ENCODE data around the gene MEX3A.

DNA sequence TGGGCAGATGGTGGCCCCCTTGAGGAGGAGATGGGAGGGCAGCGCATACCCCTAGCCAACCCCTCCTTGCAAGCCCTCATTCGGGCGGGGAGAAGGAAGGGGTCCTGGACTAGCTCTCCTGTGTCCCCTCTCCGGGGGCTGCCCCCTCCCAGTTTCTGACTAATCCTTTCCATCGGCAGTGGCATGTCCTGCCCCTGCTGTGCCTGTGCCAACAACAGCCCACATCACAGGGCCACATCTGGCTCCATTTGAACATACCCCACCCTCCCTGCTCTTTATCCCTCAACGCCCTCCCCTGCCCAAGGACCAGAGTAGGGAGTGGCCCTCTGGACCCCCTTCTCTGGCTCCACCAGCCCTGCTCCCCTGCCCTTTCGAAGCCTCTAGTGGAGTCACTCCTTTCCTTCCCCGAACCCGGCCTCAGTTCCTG is 21.3 kb upstream of the MEX3A start:
- TF ChIP-seq TAF1 (IDR thresholded peaks at IDR 0.05; ENCODE audit: borderline replicate concordance, low read depth, low read length) (no peak), NFIC (IDR thresholded peaks at IDR 0.05; ENCODE audit: low read depth, low read length) (no peak), MEF2B (IDR thresholded peaks at IDR 0.05; ENCODE audit: partially characterized antibody, poor library complexity, severe bottlenecking) (no peak), BMI1 (IDR thresholded peaks at IDR 0.05; ENCODE audit: borderline replicate concordance) (no peak), CEBPB (IDR thresholded peaks at IDR 0.05; ENCODE audit: borderline replicate concordance in 1 of 2, low read depth in 2 of 2, low read length in 2 of 2) (no peak), YY1 (IDR thresholded peaks at IDR 0.05; ENCODE audit: low read depth, low read length) (no peak), CHD2 (IDR thresholded peaks at IDR 0.05; ENCODE audit: borderline replicate concordance, low read depth, low read length) (no peak)
- TF ChIP-seq, protein P1, sequence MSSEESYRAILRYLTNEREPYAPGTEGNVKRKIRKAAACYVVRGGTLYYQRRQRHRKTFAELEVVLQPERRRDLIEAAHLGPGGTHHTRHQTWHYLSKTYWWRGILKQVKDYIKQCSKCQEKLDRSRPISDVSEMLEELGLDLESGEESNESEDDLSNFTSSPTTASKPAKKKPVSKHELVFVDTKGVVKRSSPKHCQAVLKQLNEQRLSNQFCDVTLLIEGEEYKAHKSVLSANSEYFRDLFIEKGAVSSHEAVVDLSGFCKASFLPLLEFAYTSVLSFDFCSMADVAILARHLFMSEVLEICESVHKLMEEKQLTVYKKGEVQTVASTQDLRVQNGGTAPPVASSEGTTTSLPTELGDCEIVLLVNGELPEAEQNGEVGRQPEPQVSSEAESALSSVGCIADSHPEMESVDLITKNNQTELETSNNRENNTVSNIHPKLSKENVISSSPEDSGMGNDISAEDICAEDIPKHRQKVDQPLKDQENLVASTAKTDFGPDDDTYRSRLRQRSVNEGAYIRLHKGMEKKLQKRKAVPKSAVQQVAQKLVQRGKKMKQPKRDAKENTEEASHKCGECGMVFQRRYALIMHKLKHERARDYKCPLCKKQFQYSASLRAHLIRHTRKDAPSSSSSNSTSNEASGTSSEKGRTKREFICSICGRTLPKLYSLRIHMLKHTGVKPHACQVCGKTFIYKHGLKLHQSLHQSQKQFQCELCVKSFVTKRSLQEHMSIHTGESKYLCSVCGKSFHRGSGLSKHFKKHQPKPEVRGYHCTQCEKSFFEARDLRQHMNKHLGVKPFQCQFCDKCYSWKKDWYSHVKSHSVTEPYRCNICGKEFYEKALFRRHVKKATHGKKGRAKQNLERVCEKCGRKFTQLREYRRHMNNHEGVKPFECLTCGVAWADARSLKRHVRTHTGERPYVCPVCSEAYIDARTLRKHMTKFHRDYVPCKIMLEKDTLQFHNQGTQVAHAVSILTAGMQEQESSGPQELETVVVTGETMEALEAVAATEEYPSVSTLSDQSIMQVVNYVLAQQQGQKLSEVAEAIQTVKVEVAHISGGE (CRISPR knock-in tag; IDR thresholded peaks at IDR 0.05): no peak
- TF ChIP-seq, protein P2, sequence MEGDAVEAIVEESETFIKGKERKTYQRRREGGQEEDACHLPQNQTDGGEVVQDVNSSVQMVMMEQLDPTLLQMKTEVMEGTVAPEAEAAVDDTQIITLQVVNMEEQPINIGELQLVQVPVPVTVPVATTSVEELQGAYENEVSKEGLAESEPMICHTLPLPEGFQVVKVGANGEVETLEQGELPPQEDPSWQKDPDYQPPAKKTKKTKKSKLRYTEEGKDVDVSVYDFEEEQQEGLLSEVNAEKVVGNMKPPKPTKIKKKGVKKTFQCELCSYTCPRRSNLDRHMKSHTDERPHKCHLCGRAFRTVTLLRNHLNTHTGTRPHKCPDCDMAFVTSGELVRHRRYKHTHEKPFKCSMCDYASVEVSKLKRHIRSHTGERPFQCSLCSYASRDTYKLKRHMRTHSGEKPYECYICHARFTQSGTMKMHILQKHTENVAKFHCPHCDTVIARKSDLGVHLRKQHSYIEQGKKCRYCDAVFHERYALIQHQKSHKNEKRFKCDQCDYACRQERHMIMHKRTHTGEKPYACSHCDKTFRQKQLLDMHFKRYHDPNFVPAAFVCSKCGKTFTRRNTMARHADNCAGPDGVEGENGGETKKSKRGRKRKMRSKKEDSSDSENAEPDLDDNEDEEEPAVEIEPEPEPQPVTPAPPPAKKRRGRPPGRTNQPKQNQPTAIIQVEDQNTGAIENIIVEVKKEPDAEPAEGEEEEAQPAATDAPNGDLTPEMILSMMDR (IDR thresholded peaks at IDR 0.05 in 2 of 3, conservative IDR thresholded peaks at IDR 0.05 in 1 of 3; ENCODE audit: control insufficient read depth in 2 of 3, extremely low read depth in 1 of 3, insufficient read depth in 1 of 3, low read depth in 3 of 3, low read length in 3 of 3): no peak
- TF ChIP-seq, protein P3, sequence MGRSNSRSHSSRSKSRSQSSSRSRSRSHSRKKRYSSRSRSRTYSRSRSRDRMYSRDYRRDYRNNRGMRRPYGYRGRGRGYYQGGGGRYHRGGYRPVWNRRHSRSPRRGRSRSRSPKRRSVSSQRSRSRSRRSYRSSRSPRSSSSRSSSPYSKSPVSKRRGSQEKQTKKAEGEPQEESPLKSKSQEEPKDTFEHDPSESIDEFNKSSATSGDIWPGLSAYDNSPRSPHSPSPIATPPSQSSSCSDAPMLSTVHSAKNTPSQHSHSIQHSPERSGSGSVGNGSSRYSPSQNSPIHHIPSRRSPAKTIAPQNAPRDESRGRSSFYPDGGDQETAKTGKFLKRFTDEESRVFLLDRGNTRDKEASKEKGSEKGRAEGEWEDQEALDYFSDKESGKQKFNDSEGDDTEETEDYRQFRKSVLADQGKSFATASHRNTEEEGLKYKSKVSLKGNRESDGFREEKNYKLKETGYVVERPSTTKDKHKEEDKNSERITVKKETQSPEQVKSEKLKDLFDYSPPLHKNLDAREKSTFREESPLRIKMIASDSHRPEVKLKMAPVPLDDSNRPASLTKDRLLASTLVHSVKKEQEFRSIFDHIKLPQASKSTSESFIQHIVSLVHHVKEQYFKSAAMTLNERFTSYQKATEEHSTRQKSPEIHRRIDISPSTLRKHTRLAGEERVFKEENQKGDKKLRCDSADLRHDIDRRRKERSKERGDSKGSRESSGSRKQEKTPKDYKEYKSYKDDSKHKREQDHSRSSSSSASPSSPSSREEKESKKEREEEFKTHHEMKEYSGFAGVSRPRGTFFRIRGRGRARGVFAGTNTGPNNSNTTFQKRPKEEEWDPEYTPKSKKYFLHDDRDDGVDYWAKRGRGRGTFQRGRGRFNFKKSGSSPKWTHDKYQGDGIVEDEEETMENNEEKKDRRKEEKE (IDR thresholded peaks at IDR 0.05): no peak

All from GM12878 (cell line).